A549 (cell line): ENCODE measurements around the gene SCN9A. TPM values are rescaled to one million over a fixed set of nuclear protein-coding genes. Genes with fewer than 3 reads are reported as not detected.
"Not testable (repeated sequence)": the region's sequence is repeated elsewhere in the genome, so short reads cannot be mapped to it uniquely, and the experiment has no call there.

Experiments used
- ATAC-seq, 2 experiments: fragments of 200-7000 bp in 1 of 2; fragments of >200 bp in 1 of 2; cut with Nextera tagmentation in 1 of 2; cut with Tn5 transposase in 1 of 2; 3 replicates each; pipeline versions ENCODE4 v1.8.0 to v1.9.1; 2018 to 2020; ENCODE audit warnings: mild to moderate bottlenecking in 1 of 2, moderate library complexity in 1 of 2
- CTCF ChIA-PET: fragments of 300-600 bp; sonication (Branson Sonifier 250); formaldehyde crosslinking; extraction: SDS; loops from one replicate; lab custom pipeline; 2021; ENCODE audit warnings: antibody characterized with exemption, inconsistent platforms; lab: Yijun Ruan, JAX
- POLR2A ChIA-PET: fragments of 350-600 bp; formaldehyde crosslinking; extraction: SDS; loops from one replicate; lab custom pipeline; 2021; ENCODE audit warnings: antibody characterized with exemption, inconsistent platforms; lab: Yijun Ruan, JAX
- DNase-seq, 2 experiments: peaks; one replicate each; pipeline versions ENCODE4 v3.0.0 to v3.0.0-alpha.2; 2011 to 2016; ENCODE audit warnings: low read depth in 1 of 2, low spot score in 1 of 2
- FAIRE-seq: peaks from 2 replicates; lab custom pipeline; 2011; peaks lifted over from hg19 to GRCh38; lab: Jason Lieb, UNC
- H3K27ac ChIP-seq, 2 experiments: fragments of >200 bp; sonication (Bioruptor Twin); formaldehyde crosslinking; 3 replicates each; pipeline ENCODE4 v1.5.1; 2016 to 2017
- H3K4me1 ChIP-seq: fragments of >200 bp; sonication (Bioruptor Twin); formaldehyde crosslinking; 3 replicates; pipeline ENCODE4 v1.6.1; 2016
- H3K4me2 ChIP-seq: fragments of >200 bp; sonication (Bioruptor Twin); formaldehyde crosslinking; 3 replicates; pipeline ENCODE4 v1.6.1; 2016
- H3K4me3 ChIP-seq: fragments of >200 bp; sonication (Bioruptor Twin); formaldehyde crosslinking; 3 replicates; pipeline ENCODE4 v1.5.1; 2016
- H3K9me3 ChIP-seq: fragments of >200 bp; sonication (Bioruptor Twin); formaldehyde crosslinking; 3 replicates; pipeline ENCODE4 v1.6.1; 2016
- EHF ChIP-seq: fragments of 250-450 bp; sonication (Bioruptor Pico); IDR thresholded peaks from 2 replicates; pipeline ENCODE4 v1.5.0; 2020; ENCODE audit warnings: mild to moderate bottlenecking
- EP300 ChIP-seq, 2 experiments: fragments of >200 bp; sonication (Bioruptor Twin); formaldehyde crosslinking; IDR thresholded peaks; 2 replicates in 1 of 2; 3 replicates in 1 of 2; pipeline ENCODE4 v1.6.1; 2016 to 2017
- FOSB ChIP-seq: fragments of 250-450 bp; sonication (Bioruptor Pico); IDR thresholded peaks from 2 replicates; pipeline ENCODE4 v1.5.0; 2020; ENCODE audit warnings: mild to moderate bottlenecking, moderate library complexity
- FOSL2 ChIP-seq, 2 experiments: fragments of 450-650 bp in 1 of 2; fragments of >200 bp in 1 of 2; sonication (Bioruptor Twin) in 1 of 2; formaldehyde crosslinking; IDR thresholded peaks; 2 replicates each; pipeline versions ENCODE4 v1.5.0 to v1.6.1; 2016 to 2020; ENCODE audit warnings: mild to moderate bottlenecking in 1 of 2, moderate library complexity in 1 of 2
- HOXA7 ChIP-seq: fragments of 250-450 bp; sonication (Bioruptor Pico); IDR thresholded peaks from 2 replicates; pipeline ENCODE4 v1.5.0; 2020; ENCODE audit warnings: mild to moderate bottlenecking, moderate library complexity
- HOXB13 ChIP-seq: fragments of 250-450 bp; sonication (Bioruptor Pico); IDR thresholded peaks from 2 replicates; pipeline ENCODE4 v1.5.0; 2020; ENCODE audit warnings: low read depth, mild to moderate bottlenecking, moderate library complexity
- KDM5A ChIP-seq: fragments of 200-600 bp; sonication (generic); IDR thresholded peaks from 2 replicates; pipeline ENCODE4 v1.6.1; 2016; ENCODE audit warnings: antibody characterized with exemption, mild to moderate bottlenecking
- MAFK ChIP-seq: fragments of 450-650 bp; IDR thresholded peaks from 2 replicates; pipeline ENCODE4 v1.6.1; 2014; ENCODE audit not compliant: partially characterized antibody
- MAZ ChIP-seq: fragments of 150-350 bp; IDR thresholded peaks from 2 replicates; pipeline ENCODE4 v1.6.1; 2014; ENCODE audit warnings: antibody characterized with exemption, low read depth, low read length, borderline replicate concordance
- NPAS2 ChIP-seq: fragments of 250-450 bp; sonication (Bioruptor Pico); IDR thresholded peaks from 2 replicates; pipeline ENCODE4 v1.8.0; 2022; ENCODE audit warnings: mild to moderate bottlenecking, moderate library complexity, borderline replicate concordance
- RAD21 ChIP-seq, 2 experiments: fragments of >200 bp in 1 of 2; sonication (Bioruptor Twin) in 1 of 2; formaldehyde crosslinking in 1 of 2; IDR thresholded peaks in 1 of 2; conservative IDR thresholded peaks in 1 of 2; 2 replicates in 1 of 2; 3 replicates in 1 of 2; pipeline ENCODE4 v1.6.1; 2012 to 2018; ENCODE audit warnings: inconsistent platforms in 1 of 2
- RNF2 ChIP-seq: fragments of 200-600 bp; sonication (generic); IDR thresholded peaks from 2 replicates; pipeline ENCODE4 v1.6.1; 2016; ENCODE audit warnings: low read depth, mild to moderate bottlenecking, antibody characterized with exemption, moderate library complexity, borderline replicate concordance
- SMC3 ChIP-seq: fragments of >200 bp; sonication (Bioruptor Twin); formaldehyde crosslinking; IDR thresholded peaks from 3 replicates; pipeline ENCODE4 v1.6.1; 2018; ENCODE audit warnings: inconsistent platforms
- TP53 ChIP-seq: fragments of 250-450 bp; sonication (Bioruptor Pico); IDR thresholded peaks from 2 replicates; pipeline ENCODE4 v1.5.0; 2021; ENCODE audit warnings: mild to moderate bottlenecking, moderate library complexity
- ZFP36 ChIP-seq: fragments of 450-650 bp; IDR thresholded peaks from 2 replicates; pipeline ENCODE4 v1.6.1; 2014; ENCODE audit warnings: borderline replicate concordance; ENCODE audit not compliant: partially characterized antibody
- ZNF302 ChIP-seq: fragments of 250-450 bp; sonication (Bioruptor Pico); IDR thresholded peaks from 2 replicates; pipeline ENCODE4 v1.9.0; 2021; ENCODE audit warnings: inconsistent platforms, mild to moderate bottlenecking, moderate library complexity
- WGBS: methylation state at CpG from one replicate; pipeline ENCODE4 v1.1.6; 2017; ENCODE audit errors: missing lambda C conversion rate; 5-methylcytosine and 5-hydroxymethylcytosine counted together
- polyA plus RNA-seq, 4 experiments: library from polyadenylated mRNA; depleted of rRNA in 3 of 4; stranded (reverse); fragments of >200 nt; fragmentation: RNase III in 1 of 4; extraction: RNeasy Plus Mini Kit Qiagen cat#74134 plus additional on column Dnase treatment in 1 of 4; gene quantifications; 2 replicates in 3 of 4; 3 replicates in 1 of 4; pipeline ENCODE4 v1.2.3, GENCODE V29; 2011 to 2017

The SCN9A gene
- polyA plus RNA-seq, 2 of the 4 experiments (the other 2 are of a cell fraction) = 7.7 to 23.6 TPM

DNA sequence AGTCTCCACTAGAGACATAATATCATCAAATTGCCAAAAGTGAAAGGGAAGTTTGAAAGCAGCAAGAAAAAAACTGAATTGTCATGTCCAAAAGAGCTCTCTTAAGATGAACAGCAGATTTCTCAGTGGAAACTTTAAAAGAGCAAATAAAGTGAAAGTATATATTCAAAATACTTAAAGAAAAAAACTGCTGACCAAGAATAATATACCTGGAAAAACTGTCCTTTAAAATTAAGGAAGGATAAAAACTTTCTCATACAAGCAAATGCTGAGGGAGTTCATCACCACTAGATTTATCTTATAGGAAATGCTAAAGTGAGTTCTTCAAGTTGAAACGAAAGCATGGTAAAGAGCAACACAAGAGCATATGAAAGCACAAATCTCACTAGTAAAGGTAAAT, 164.7 kb downstream of the SCN9A start:
- ATAC-seq (no peak), DNase-seq (no peak), FAIRE-seq (no peak)
- Histone ChIP-seq H3K4me2 (no peak overlapping the region), H3K4me1 (no peaks in the 10 kb centered on the region), H3K4me3 (no peak overlapping the region), H3K9me3 (peaks cover under 1% of the 10 kb centered on the region; the same call in 2 of the 3 replicates), H3K27ac (no peak overlapping the region)
- CTCF ChIA-PET = no interaction called here
- WGBS = 64% methylated on average over 1 of the region's 1 CpG
- POLR2A ChIA-PET = no interaction called here
- TF ChIP-seq NPAS2 (CRISPR knock-in tag) (no peak), EP300 (IDR thresholded peaks at IDR 0.05) (no peak), HOXB13 (no peak), MAFK (peak; percentile 58), TP53 (no peak)

DNA sequence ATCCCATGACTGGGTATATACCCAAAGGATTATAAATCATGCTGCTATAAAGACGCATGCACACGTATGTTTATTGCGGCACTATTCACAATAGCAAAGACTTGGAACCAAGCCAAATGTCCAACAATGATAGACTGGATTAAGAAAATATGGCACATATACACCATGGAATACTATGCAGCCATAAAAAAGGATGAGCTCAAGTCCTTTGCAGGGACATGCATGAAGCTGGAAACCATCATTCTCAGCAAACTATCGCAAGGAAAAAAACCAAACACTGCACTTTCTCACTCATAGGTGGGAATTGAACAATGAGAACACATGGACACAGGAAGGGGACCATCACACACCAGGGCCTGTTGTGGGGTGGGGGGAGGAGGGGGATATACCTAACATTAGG, 165.8 kb downstream of the SCN9A start:
- POLR2A ChIA-PET, H3K9me3 ChIP-seq, FAIRE-seq, H3K4me2 ChIP-seq, H3K4me3 ChIP-seq, H3K27ac ChIP-seq, CTCF ChIA-PET, ATAC-seq, DNase-seq, H3K4me1 ChIP-seq: not testable (repeated sequence)
- 89% methylated on average over 4 of the region's 4 CpGs for WGBS

DNA sequence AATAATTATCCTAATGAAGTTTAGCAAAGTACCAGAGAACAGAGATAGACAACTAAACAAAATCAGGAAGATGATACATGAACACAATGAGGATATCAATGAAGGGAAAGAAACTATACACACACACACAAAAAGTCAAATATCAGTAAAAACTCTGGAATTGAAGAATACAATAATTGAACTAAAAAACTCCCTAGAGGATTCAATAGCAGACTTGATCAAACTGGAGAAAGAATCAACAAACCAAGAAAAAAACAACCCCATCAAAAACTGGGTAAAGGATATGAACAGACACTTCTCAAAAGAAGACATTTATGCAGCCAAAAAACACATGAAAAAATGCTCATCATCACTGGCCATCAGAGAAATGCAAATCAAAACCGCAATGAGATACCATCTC, 166.4 kb downstream of the SCN9A start:
- WGBS = no CpG with 5 or more reads among the region's 1 CpG
- DNase-seq, CTCF ChIA-PET, H3K27ac ChIP-seq, H3K9me3 ChIP-seq, H3K4me3 ChIP-seq, H3K4me2 ChIP-seq, FAIRE-seq, H3K4me1 ChIP-seq, ATAC-seq, POLR2A ChIA-PET: not testable (repeated sequence)

DNA sequence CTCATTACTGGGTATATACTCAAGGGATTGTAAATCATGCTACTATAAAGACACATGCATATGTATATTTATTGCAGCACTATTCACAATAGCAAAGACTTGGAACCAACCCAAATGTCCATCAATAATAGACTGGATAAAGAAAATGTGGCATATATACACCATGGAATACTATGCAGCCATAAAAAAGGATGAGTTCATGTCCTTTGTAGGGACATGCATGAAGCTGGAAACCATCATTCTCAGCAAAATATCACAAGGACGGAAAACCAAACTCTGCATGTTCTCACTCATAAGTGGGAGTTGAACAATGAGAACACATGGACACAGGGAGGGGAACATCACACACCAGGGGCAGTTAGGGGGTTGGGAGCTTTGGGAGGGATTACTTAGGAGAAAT, 169.6 kb downstream of the SCN9A start:
- CTCF ChIA-PET, H3K4me2 ChIP-seq, ATAC-seq, POLR2A ChIA-PET, DNase-seq, H3K9me3 ChIP-seq, H3K27ac ChIP-seq, H3K4me1 ChIP-seq, FAIRE-seq, H3K4me3 ChIP-seq: not testable (repeated sequence)
- 96% methylated on average over 1 of the region's 1 CpG for WGBS

DNA sequence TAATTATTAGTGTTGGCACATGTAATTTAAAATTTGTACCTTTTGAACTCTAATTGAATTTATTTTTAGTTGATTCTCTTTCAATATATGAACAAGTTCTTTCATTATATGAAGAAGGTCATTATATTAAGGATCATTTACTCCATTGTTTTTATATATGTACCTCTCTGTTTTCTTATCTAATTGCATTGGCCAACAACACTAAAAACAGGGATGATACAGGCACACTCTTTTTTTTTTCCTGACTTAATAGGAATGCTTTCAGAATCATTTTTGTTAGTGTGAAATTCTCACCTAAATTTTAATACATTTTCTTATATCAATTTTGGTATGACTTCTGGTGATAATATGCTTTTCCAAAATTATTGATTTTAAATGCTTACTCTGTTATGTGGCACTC, 173.0 kb downstream of the SCN9A start:
- Histone ChIP-seq H3K27ac (no peak overlapping the region), H3K4me2 (no peak overlapping the region), H3K4me1 (no peaks in the 10 kb centered on the region), H3K4me3 (no peak overlapping the region), H3K9me3 (peaks cover 8% of the 10 kb centered on the region; the same call in 1 of the 3 replicates)
- POLR2A ChIA-PET = no interaction called here
- CTCF ChIA-PET = interaction anchor here (1.0 kb wide), 1 partner anchor 21 kb away, joined by 3 read pairs; no protein-coding TSS in a partner anchor
- DNase-seq (no peak), ATAC-seq (no peak), FAIRE-seq (no peak)
- TF ChIP-seq ZNF302 (no peak), RAD21 (conservative IDR thresholded peaks at IDR 0.05 in 1 of 2, IDR thresholded peaks at IDR 0.05 in 1 of 2) (no peak), SMC3 (no peak), FOSB (CRISPR knock-in tag) (no peak), ZFP36 (no peak), KDM5A (no peak), RNF2 (no peak), HOXA7 (CRISPR knock-in tag) (no peak), FOSL2 (IDR thresholded peaks at IDR 0.05) (no peak), FOSL2 (CRISPR knock-in tag; IDR thresholded peaks at IDR 0.05) (no peak)

DNA sequence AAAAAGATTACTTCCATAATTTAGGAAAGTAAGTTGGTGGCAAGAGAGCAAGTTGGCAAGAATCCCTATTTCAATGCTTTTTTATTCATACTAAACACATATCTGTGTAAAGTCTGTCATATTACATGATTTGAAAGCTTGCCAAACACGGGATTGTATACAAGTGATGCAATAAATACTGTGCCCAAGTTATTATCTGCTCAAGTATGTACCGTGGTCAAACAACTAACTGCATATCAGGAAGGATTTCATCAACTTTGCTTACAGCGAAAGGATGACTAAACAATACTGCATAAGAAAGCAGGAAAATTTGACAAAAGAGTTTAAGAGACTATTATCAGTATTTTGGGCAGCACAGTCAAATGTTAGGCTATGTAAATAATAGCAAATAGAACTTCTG, 178.3 kb downstream of the SCN9A start:
- CTCF ChIA-PET = no interaction called here
- no peak for ATAC-seq
- no peak for TF ChIP-seq MAZ
- TF ChIP-seq EHF (CRISPR knock-in tag) = no peak

More for the DNA sequence above, 178.3 kb downstream of the SCN9A start:
- Histone ChIP-seq H3K27ac (no peak overlapping the region), H3K4me3 (no peak overlapping the region), H3K4me2 (no peak overlapping the region), H3K4me1 (no peaks in the 10 kb centered on the region), H3K9me3 (no peaks in the 10 kb centered on the region)
- WGBS = 51% methylated on average over 3 of the region's 3 CpGs
- DNase-seq = no peak
- POLR2A ChIA-PET = no interaction called here
- no peak for FAIRE-seq
